Measurements from ENCODE around the gene NAPSA. TPM values are rescaled to one million over a fixed set of nuclear protein-coding genes. Genes with fewer than 3 reads are reported as not detected.

The NAPSA gene
- total and polyA plus RNA-seq, 2 of the 8 experiments (the other 6 are each of a cell fraction or from before 2014, with no cell fraction given), result 0.71 to 0.73 TPM

GRCh38 chr19:50329146-50329925 lies 36.1 kb downstream of the NAPSA start, which contains the start of gene KCNC3 (continued):
- TF ChIP-seq TAF7 (optimal IDR thresholded peaks at IDR 0.05; ENCODE audit: borderline replicate concordance, low read depth, low read length) (peak; percentile 81), TEAD4 (IDR thresholded peaks at IDR 0.05; ENCODE audit: low read depth, low read length) (no peak), GABPA (IDR thresholded peaks at IDR 0.05; ENCODE audit: borderline replicate concordance, insufficient read depth, low read length) (no peak), YY1 (IDR thresholded peaks at IDR 0.05; ENCODE audit: low read depth, low read length) (no peak), POLR2AphosphoS5 (IDR thresholded peaks at IDR 0.05; ENCODE audit: low read depth, low read length) (peak; percentile 85), SP2 (IDR thresholded peaks at IDR 0.05; ENCODE audit: low read length) (no peak), SP4 (IDR thresholded peaks at IDR 0.05; ENCODE audit: low read length) (0 out of 2 replicates have a peak, but pooled peaks have one; percentile 34), SIN3A (conservative IDR thresholded peaks at IDR 0.05 in 1 of 2, IDR thresholded peaks at IDR 0.05 in 1 of 2; ENCODE audit: low read depth in 1 of 2, low read length in 2 of 2) (0 out of 4 replicates have a peak, but pooled peaks of 1 of the 2 experiments have one; percentile 56), KDM1A (IDR thresholded peaks at IDR 0.05; ENCODE audit: borderline replicate concordance, low read length) (peak; percentile 55; the same call in 1 of the 2 replicates), EZH2 (IDR thresholded peaks at IDR 0.05; ENCODE audit: low read depth, low read length, severe bottlenecking) (no peak), CTBP2 (IDR thresholded peaks at IDR 0.05; ENCODE audit: borderline replicate concordance, insufficient read depth, insufficient read length, low read length) (no peak), CEBPB (IDR thresholded peaks at IDR 0.05; ENCODE audit: low read depth, low read length) (no peak), TAF1 (IDR thresholded peaks at IDR 0.05; ENCODE audit: low read depth, low read length) (peak; percentile 85), PHF8 (conservative IDR thresholded peaks at IDR 0.05; ENCODE audit: low read depth, low read length) (peak; percentile 33; the same call in 1 of the 2 replicates), KDM4A (IDR thresholded peaks at IDR 0.05; ENCODE audit: low read depth, low read length, severe bottlenecking) (peak; percentile 29)

Measured in H1 (cell line).